ENCODE measurements around the gene NPW. TPM values are rescaled to one million over a fixed set of nuclear protein-coding genes. Genes with fewer than 3 reads are reported as not detected.
A peak's percentile ranks its signal among the peaks of the same experiment; 100 is the strongest.
"Not testable (repeated sequence)": the region's sequence is repeated elsewhere in the genome, so short reads cannot be mapped to it uniquely, and the experiment has no call there.

NPW gene
- total and polyA plus RNA-seq, 2 donors (not counting 3 experiments of a cell fraction or from before 2014, with no cell fraction given): 0.84 to 3.3 TPM

DNA sequence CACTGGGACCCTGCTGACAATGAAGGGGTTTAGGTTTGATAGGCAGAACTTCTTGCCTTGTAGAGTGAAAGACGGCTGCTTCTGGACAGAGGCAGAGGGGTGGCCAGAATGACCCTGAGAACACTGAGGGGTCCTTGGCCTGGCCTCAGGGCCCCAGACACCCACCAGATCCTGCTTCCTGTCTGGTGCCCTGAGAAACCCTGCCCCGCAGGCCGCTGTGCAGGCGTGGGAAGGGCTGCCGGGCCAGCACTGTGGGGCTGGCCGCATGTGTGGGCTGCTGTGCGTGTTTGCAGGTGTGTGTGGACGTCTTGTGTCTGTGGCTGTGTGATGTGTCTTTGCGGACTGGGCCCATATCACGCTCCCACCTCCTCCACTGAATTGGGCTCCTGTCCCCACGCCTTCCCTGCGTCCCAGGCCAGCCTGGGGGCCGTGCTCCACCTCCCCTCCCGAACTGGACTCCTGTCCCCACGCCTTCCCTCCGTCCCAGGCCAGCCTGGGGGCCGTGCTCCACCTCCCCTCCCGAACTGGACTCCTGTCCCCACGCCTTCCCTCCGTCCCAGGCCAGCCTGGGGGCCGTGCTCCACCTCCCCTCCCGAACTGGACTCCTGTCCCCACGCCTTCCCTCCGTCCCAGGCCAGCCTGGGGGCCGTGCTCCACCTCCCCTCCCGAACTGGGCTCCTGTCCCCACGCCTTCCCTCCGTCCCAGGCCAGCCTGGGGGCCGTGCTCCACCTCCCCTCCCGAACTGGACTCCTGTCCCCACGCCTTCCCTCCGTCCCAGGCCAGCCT, 14.5 kb downstream of the NPW start:
- TF ChIP-seq POLR2AphosphoS5 (IDR thresholded peaks at IDR 0.05; ENCODE audit: insufficient read depth, low read depth, low read length) (peak; percentile 10), MYC (IDR thresholded peaks at IDR 0.05; ENCODE audit: low read depth, low read length) (peak; percentile 12)
- not testable (repeated sequence) for H4K20me1 ChIP-seq (replicated peaks; ENCODE audit: control insufficient read depth, extremely low read depth, insufficient read depth, low read length); FAIRE-seq; H3K9me1 ChIP-seq (replicated peaks; ENCODE audit: control insufficient read depth, extremely low read depth, insufficient read depth, low read length); H3K9me3 ChIP-seq (replicated peaks; ENCODE audit: control insufficient read depth, insufficient read depth, low read length); H3K36me3 ChIP-seq (ENCODE audit: control insufficient read depth in 2 of 2, extremely low read depth in 1 of 2, insufficient read depth in 2 of 2, low read length in 2 of 2); DNase-seq (ENCODE audit: low read depth, low spot score); BruUV-seq (replicated peaks); H3K27me3 ChIP-seq (ENCODE audit: control insufficient read depth in 2 of 2, insufficient read depth in 2 of 2, low read length in 2 of 2)
- Histone ChIP-seq H3K4me2 (ENCODE audit: insufficient read depth, low read length) (peak overlapping the region; percentile 9), H2AFZ (ENCODE audit: low read depth, low read length) (peak overlapping the region; percentile 25), H3K79me2 (ENCODE audit: control insufficient read depth, insufficient read depth, low read length) (peaks cover 10% of the 10 kb centered on the region), H3K27ac (ENCODE audit: insufficient read depth, low read depth, low read length) (peak overlapping the region; percentile 77), H3K4me1 (ENCODE audit: control insufficient read depth, extremely low read depth, insufficient read depth, low read length) (peaks cover 49% of the 10 kb centered on the region), H3K9ac (replicated peaks; ENCODE audit: extremely low read depth, insufficient read depth, low read length) (peak overlapping the region; percentile 21), H3K4me3 (replicated peaks in 1 of 3; ENCODE audit: insufficient read depth in 1 of 3, low read depth in 1 of 3, low read length in 3 of 3) (peak overlapping the region in 1 of 3 experiments; percentile 15)
- intact Hi-C loops (cut with micrococcal nuclease): loop anchor here (1.0 kb wide), 1 partner anchor 13 kb away; the partner anchor contains the start of genes NTHL1 and TSC2
- POLR2A ChIA-PET: interaction anchor here (1.2 kb wide), 1 partner anchor 121 kb away, joined by 4 read pairs; the partner anchor contains the start of gene TRAF7
- dilution Hi-C loops (cut with MboI; ENCODE audit: extremely low pct_ligation_motif_present, low sequenced_read_pairs): loop anchor here (25.0 kb wide), 1 partner anchor 128 kb away; the partner anchor contains the start of gene TRAF7
- CTCF ChIA-PET: interaction anchor here (1.6 to 3.6 kb wide), 4 partner anchors 10 to 22 kb away, joined by 4 to 21 read pairs (median 16); partner anchors contain the start of genes NTHL1 and TSC2

DNA sequence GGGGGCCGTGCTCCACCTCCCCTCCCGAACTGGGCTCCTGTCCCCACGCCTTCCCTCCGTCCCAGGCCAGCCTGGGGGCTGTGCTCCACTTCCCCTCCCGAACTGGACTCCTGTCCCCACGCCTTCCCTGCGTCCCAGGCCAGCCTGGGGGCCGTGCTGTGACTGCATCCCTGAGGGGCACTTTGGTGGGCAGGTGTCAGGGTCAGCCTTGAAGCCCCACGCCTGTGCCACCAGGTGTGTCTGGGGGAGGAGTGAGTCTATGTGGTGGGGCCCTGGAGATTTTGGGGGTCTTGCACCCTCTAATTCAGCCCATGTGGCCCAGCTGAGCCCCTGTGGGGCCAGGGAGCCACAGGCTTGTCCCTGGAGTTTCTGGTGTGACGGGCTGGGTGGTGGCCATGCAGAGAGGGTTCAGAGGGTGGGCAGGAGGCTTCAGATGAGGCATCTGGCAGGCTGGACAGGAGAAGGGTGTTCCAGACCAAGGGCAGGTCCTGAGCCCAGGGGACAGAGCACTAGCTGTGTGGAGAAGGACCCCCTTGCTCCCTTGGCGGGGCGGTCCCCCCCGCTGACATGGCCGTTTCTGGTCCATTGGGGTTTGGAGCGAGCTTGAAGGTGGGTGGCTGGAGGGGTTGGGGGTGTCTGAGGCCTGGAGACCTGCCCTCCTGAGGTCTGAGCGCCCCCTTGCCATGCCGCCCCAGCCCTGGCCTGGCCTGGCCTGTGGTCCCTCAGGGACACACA, 15.3 kb downstream of the NPW start:
- DNase-seq (ENCODE audit: low read depth, low spot score) (no peak), FAIRE-seq (no peak)
- dilution Hi-C loops (cut with MboI; ENCODE audit: extremely low pct_ligation_motif_present, low sequenced_read_pairs): loop anchor here (25.0 kb wide), 1 partner anchor 127 kb away; the partner anchor contains the start of gene TRAF7
- Histone ChIP-seq H3K9me1 (replicated peaks; ENCODE audit: control insufficient read depth, extremely low read depth, insufficient read depth, low read length) (no peaks in the 10 kb centered on the region), H3K79me2 (ENCODE audit: control insufficient read depth, insufficient read depth, low read length) (peaks cover 10% of the 10 kb centered on the region), H2AFZ (ENCODE audit: low read depth, low read length) (no peak overlapping the region), H4K20me1 (replicated peaks; ENCODE audit: control insufficient read depth, extremely low read depth, insufficient read depth, low read length) (no peaks in the 10 kb centered on the region), H3K4me2 (ENCODE audit: insufficient read depth, low read length) (no peak overlapping the region), H3K9ac (replicated peaks; ENCODE audit: extremely low read depth, insufficient read depth, low read length) (no peak overlapping the region), H3K4me1 (ENCODE audit: control insufficient read depth, extremely low read depth, insufficient read depth, low read length) (peaks cover 49% of the 10 kb centered on the region), H3K4me3 (replicated peaks in 1 of 3; ENCODE audit: insufficient read depth in 1 of 3, low read depth in 1 of 3, low read length in 3 of 3) (no peak overlapping the region), H3K9me3 (replicated peaks; ENCODE audit: control insufficient read depth, insufficient read depth, low read length) (no peaks in the 10 kb centered on the region), H3K36me3 (ENCODE audit: control insufficient read depth in 2 of 2, extremely low read depth in 1 of 2, insufficient read depth in 2 of 2, low read length in 2 of 2) (peaks cover 0 to 10% of the 10 kb centered on the region in 2 experiments), H3K27me3 (ENCODE audit: control insufficient read depth in 2 of 2, insufficient read depth in 2 of 2, low read length in 2 of 2) (no peaks in the 10 kb centered on the region), H3K27ac (ENCODE audit: insufficient read depth, low read depth, low read length) (no peak overlapping the region)
- ChIA-PET POLR2A (no interaction called here), CTCF (interaction anchor here (1.0 to 1.7 kb wide), 3 partner anchors 12 to 106 kb away, joined by 3 to 6 read pairs (median 3); partner anchors contain the start of genes NTHL1 and TSC2)
- TF ChIP-seq JUN (IDR thresholded peaks at IDR 0.05; ENCODE audit: borderline replicate concordance, insufficient read depth, insufficient read length, low read depth): no peak
- no peak for TF ChIP-seq POLR2A (IDR thresholded peaks at IDR 0.05; ENCODE audit: low read depth, low read length)
- TF ChIP-seq, protein P1, sequence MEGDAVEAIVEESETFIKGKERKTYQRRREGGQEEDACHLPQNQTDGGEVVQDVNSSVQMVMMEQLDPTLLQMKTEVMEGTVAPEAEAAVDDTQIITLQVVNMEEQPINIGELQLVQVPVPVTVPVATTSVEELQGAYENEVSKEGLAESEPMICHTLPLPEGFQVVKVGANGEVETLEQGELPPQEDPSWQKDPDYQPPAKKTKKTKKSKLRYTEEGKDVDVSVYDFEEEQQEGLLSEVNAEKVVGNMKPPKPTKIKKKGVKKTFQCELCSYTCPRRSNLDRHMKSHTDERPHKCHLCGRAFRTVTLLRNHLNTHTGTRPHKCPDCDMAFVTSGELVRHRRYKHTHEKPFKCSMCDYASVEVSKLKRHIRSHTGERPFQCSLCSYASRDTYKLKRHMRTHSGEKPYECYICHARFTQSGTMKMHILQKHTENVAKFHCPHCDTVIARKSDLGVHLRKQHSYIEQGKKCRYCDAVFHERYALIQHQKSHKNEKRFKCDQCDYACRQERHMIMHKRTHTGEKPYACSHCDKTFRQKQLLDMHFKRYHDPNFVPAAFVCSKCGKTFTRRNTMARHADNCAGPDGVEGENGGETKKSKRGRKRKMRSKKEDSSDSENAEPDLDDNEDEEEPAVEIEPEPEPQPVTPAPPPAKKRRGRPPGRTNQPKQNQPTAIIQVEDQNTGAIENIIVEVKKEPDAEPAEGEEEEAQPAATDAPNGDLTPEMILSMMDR (IDR thresholded peaks at IDR 0.05; ENCODE audit: extremely low read depth in 1 of 2, insufficient read depth in 1 of 2, low read depth in 1 of 2, low read length in 2 of 2): no peak
- no peak for TF ChIP-seq POLR2AphosphoS5 (IDR thresholded peaks at IDR 0.05; ENCODE audit: insufficient read depth, low read depth, low read length)
- BruUV-seq (replicated peaks): no TSS peak
- intact Hi-C loops (cut with micrococcal nuclease): no loop called here
